GM19099 (cell line): ENCODE measurements around the gene GRK3.

ENCODE experiments used
- POLR2A ChIP-seq: IDR thresholded peaks from 3 replicates; pipeline ENCODE4 v1.6.1; 2011; ENCODE audit warnings: low read depth; ENCODE audit not compliant: insufficient read length; ENCODE audit errors: extremely low read depth

The GRK3 gene

DNA sequence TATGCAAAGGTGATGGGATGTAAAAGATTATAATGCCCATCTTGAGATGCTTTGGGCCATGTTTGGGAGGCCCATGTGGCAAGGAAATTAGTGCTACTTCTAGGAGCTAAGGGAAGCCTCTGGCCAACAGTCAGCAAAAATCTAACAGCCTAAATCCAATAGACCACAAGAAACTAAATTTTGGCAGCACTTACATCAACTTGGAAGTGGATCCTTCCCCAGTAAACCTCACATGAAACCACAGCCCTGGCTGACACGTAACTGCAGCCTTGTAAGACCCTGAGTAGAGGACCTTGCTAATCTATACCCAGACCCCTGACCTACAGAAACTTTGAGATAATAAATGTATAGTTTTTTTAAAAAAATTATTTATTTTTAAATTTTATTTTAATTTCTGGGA is 13.1 kb upstream of the GRK3 start:
- TF ChIP-seq POLR2A = no peak

DNA sequence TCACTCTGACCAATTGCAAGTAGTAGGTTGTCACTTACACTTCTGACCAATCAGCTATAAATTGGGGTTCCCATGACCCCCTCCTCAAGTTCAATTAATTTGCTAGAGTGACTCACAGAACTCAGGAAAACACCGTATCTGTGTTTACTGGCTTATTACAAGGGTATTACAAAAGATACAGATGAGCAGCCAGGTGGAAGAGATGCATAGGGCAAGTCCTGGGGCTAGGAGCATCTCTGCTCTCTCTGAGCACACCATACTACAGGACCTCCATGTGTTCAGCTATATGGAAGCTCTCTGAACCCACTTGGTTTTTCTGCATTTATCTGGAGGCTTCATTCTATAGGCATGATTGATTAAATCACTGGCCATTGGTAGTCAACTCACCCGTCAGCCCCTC is 11.3 kb upstream of the GRK3 start:
- no peak for TF ChIP-seq POLR2A

DNA sequence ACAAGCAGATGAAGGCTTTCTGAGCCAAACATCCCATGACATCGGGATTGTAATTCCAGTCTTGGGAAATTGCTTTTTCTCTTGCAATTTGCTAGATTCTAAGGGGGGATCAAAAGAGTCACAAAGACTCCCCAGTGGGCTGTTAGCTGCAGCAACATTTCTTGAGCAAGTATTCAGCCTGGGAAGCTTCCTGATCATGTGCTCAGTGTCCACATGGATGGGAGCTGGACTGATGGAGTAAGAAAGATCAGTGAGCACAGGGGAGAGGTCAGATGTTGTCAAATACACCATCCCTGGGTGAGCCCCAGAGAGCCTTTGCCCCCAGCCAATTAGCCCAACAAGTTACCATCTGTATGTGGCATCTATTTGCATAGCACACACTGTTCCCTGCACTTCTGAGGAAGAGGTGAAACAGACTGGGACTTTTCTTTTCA is 10.2 kb upstream of the GRK3 start:
- TF ChIP-seq POLR2A = no peak

DNA sequence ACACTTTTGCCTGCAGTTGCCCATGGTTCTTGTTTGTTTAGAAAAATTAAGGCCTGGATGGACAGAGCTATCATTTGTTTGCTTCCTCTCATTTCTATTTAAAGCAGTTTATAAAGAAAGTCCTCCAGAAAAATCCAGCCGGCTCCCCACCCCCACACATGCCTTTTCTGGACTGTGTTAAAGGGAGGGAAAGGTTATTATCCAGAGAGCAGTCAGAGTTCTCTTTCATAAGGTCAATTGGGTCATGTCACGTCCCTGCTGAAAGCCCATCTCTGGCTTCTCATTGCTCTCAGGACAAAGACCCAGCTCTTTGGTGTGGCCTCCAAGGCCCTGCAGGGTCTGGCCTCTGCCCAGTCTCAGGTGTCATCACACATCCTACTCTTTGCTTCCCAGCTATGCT is 9.8 kb upstream of the GRK3 start:
- TF ChIP-seq POLR2A = no peak

DNA sequence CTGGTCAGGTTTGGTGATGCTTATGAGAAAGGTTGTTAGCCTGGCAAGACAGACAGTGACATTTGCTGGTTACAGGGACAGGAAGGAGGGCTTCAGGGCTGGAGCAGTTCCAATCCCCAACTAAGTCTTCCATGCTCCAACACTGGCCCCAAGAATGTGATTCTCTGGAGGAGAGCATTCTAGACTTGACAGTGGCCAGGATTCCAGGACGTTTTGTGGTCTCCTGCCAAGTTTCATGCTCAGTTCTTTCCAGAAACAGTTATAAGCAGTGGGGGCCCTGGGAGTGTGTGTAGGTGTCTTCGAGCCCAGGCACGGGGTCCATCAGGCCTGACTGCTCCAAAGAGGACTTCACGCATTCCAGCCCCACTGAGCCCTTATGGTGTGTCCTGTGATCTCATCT is 8.9 kb upstream of the GRK3 start:
- no peak for TF ChIP-seq POLR2A

DNA sequence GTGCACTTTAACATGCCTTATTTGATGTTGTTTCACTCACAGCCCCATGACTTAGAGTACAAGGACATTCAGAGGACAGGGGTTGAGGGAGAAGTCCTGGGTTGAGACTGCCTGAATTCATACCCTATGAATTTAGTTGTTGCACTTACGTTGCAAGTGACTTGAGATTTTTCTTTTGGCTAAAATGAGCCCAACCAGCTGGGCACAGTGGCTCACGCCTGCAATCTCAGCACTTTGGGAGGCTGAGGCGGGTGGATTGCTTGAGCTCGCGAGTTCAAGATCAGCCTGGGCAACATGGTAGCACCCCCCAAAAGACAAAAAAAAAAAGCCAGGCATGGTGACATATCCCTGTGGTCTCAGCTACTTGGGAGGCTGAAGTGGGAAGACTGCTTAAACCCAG is 7.3 kb upstream of the GRK3 start:
- no peak for TF ChIP-seq POLR2A

DNA sequence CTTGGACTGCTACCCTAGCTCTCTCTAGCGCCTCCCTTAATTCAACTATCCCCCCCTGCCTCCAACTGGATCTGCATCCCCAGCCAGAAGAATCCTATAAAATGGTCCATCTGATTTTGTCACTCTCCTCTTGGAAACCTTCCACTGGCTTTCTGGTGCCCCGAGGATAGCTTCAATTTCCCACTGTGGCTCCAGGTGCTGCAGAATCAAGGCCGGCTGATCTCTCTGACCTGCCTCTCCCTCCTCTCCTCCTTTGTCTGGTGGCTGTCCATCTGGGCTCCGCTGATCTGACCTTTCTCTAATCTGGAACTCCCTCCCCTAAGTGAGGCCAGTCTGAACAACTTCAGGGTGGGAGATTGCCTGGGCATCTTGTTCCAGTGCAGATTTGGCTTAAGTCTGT is 6.1 kb upstream of the GRK3 start:
- TF ChIP-seq POLR2A = no peak

DNA sequence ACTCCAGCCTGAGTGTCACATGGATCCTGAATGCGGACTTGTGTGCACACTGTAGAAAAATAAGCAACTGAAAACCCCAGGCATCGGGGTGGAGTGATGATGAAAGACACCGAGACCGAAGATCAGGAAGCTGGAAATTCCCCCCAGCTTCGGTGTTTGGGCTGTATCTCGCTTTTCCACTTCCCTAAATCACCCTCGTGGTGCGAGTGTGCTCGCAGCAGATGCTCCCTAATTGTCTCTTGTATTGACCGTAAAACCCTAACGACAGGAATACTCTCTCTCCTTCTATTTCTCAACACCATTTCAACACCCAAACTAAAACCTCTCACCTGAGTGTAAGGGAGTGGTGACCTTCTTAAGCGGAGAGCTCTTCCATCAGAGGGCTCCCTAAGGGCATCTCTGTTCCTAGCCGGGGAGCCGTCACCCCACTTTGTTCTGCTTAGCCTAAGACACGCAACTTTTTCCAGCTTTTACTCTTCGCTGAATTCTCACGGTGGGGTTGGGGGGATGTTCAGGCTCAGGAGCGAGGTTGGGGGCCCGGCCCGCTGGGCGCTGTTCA is 635 bp upstream of the GRK3 start:
- peak; percentile 33 for TF ChIP-seq POLR2A

DNA sequence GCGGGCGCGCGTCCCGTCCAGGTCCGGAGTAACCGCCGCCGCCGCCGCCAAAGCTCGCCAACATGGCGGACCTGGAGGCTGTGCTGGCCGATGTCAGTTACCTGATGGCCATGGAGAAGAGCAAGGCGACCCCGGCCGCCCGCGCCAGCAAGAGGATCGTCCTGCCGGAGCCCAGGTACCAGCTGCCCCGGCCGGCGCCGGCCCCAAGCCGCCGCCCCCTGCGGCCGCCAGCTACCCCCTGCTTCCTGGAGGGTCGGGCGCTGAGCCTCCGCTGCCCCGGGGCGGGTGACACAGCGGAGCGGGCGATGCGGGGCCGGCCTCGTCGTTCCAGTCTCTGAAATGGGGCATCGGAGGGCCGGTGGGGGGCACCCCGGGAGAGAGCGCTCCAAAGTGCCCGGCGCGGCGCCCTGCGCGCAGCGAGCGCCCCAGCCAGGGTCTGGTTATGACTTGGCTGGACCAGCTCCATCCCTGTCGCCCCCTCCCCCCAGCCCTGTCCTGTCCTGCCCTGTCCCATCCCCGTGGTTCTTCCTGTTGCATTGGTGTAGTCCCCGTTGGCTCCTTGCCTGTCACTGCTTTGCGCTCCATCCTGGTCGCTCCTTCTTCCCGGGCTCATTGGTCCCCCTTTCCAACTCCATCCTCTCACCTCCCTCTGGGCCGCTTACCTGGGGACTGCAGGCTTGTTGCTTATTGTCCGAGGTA is 653 bp downstream of the GRK3 start:
- peak; percentile 4 for TF ChIP-seq POLR2A

DNA sequence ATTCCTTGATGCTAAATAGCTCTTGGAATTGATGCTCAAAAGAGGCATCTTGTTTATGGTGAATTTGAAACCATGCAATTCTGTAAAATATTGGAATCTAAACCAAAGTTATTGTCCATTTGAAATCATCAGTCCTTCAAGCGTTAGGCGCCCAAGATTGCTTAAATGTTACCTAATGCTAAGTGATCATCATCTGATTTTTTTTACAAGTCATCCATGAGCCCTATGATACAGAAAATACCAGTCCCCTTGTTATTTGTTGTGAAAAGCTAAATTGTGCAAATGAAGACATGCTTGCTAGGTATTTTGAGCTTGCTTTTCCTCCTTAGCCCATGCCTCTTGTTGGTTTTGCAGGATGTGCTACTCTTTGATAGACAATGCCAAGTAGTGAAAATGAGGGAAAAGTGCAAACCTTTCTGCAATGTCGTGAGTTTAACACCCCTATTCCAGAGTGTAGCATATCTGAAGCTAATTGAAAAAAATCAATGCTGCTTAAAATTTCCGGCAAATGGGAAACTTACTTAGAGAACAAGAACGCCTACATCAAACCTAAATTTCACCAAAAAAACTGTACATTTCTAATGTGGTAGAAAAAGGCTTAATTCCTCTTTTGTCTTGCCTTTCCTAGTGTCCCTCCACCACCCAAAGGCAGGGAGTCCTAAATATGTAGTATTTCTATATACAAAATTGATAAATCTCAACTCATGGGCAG is 1.9 kb downstream of the GRK3 start:
- TF ChIP-seq POLR2A = no peak

DNA sequence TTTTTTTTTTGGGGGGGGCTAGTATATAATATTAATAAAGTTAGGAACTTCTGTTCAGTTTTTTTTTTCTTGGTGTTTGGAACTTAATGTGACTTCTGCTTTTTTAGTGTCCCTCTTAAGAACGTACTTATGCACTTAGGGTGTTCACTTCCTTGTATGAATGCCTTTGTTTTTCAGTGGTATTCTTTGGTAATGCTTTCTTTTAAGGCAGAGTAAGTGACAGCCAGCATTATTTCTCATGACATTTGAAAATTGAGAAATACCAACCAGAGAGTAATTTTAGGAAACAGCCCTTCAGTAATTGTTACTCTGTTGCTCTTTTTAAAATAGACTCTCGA is 2.4 kb downstream of the GRK3 start:
- no peak for TF ChIP-seq POLR2A

DNA sequence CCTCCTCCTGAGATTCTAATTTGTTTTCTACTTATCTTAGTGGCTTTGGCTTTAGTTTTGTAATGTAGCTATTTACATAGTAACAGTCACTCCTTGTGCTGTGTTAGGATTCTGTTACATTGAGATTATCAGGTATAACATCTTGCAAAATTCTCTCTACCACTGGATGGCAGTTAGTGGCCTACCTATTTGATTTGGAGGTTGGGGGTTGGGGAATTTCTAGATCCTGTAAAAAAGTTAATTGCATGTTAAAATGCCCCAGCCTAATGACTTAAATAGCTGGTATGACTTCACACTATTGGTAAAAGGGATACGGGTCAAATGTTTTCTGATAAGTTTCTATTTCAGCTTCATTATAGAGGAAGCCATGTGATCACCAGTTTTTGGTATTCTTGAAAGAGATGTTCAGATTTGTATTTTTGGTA is 2.8 kb downstream of the GRK3 start:
- TF ChIP-seq POLR2A = no peak

DNA sequence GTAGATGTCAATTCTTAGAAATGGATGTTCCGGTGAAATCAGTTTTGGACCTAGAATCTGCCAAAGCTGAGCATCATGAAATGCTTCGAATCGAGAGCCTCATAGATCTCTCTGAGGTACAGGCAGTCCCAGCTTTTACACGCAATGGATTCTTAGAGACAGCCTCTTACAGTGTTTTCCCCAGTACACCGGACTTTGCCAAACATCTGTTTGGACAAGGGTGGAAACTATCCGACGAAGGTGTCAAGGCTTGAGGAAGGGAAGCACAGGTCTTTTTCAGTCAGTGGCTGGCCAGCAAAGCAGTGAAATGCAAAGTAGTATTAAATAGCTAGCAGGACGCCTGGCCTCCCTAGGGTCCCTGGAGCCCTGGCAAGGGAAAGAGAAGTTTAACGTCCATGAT is 4.9 kb downstream of the GRK3 start:
- no peak for TF ChIP-seq POLR2A

DNA sequence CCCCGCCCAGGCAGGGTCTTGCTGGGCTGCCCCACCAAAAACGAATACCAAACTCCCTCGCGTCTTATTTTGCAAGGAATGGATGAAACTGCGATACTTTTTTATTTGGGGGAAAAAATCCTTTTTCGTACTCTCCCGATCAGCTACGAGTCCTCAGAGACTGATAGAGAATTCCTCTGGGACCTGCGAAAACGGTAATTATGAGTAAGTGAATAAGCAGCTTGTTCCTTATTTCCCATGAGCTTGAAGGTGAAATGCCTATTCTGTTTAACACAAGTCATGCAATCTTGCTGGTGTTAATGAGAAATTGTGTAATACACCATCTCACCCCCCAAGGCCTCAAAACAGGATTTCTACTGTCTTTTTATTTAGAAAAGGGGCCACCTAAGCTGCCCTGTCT is 5.5 kb downstream of the GRK3 start:
- TF ChIP-seq POLR2A = no peak

DNA sequence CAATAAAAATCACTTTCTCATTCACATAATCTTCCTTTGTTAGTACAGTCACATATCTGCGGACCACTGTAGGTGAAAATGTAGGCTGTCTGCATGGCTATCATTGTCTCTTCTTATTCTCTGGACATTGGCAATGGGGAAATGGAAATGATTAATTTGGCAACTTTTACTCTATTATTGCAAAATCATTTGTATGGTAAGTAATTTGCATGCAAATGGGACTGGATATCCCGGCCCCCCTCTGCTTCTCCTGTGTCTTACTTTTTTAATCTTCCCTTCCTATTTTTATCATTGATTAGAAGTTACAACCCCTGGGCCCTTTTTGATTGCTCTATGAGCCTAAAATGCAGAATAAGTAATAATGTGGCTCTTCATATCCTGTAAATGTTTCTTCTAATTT is 6.0 kb downstream of the GRK3 start:
- TF ChIP-seq POLR2A = no peak

DNA sequence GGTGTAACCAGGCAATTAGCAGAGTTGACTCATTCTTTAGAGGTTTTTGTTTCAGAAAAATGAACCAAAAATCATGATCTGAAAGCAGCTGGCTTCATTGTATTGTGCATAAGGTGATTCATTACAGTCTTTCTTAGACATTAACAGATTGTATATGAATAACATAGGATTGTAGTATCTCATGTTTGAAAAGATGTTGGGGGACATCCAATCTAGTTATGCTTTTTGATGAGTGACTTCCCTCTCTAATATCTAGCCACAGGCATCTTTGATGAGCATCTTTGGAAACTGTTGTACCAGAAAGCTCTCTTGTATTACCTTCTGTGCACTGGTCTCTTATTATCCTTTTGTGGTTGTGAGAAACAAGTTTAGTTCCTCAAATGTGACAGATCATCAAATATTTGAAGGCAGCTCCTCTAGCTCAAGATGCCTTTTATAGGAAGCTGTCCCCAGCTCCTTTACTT is 8.3 kb downstream of the GRK3 start:
- no peak for TF ChIP-seq POLR2A
